Osteocyte (in vitro differentiated cells): ENCODE measurements around the gene POLRMT. TPM values are rescaled to one million over a fixed set of nuclear protein-coding genes. Genes with fewer than 3 reads are reported as not detected.

ENCODE experiments used
- DNase-seq: peaks from one replicate; pipeline ENCODE4 v3.0.0; 2021; ENCODE audit warnings: mixed read lengths; ENCODE audit not compliant: unreplicated experiment; ENCODE audit errors: extremely low spot score
- H3K27ac Mint-ChIP-seq: one replicate; pipeline ENCODE4 v1.8.0; 2021; ENCODE audit warnings: mild to moderate bottlenecking, mixed read lengths; ENCODE audit not compliant: unreplicated experiment
- H3K27me3 Mint-ChIP-seq: one replicate; pipeline ENCODE4 v1.8.0; 2021; ENCODE audit warnings: mixed read lengths; ENCODE audit not compliant: unreplicated experiment
- H3K36me3 Mint-ChIP-seq: one replicate; pipeline ENCODE4 v1.8.0; 2021; ENCODE audit warnings: mixed read lengths; ENCODE audit not compliant: unreplicated experiment
- H3K4me1 Mint-ChIP-seq: one replicate; pipeline ENCODE4 v1.8.0; 2021; ENCODE audit warnings: mixed read lengths; ENCODE audit not compliant: unreplicated experiment
- H3K4me3 Mint-ChIP-seq: one replicate; pipeline ENCODE4 v1.8.0; 2021; ENCODE audit warnings: mild to moderate bottlenecking, moderate library complexity, mixed read lengths; ENCODE audit not compliant: unreplicated experiment
- H3K9me3 Mint-ChIP-seq: one replicate; pipeline ENCODE4 v1.8.0; 2021; ENCODE audit warnings: mixed read lengths; ENCODE audit not compliant: unreplicated experiment
- CTCF ChIP-seq: fragments of 200-600 bp; sonication (generic); IDR thresholded peaks from 2 replicates; pipeline ENCODE4 v1.5.0; 2021; ENCODE audit warnings: antibody characterized with exemption, mild to moderate bottlenecking, moderate library complexity
- total RNA-seq: library from RNA; stranded (reverse); gene quantifications from 2 replicates; pipeline ENCODE4 v1.2.1, GENCODE V29; 2021

Gene POLRMT
- total RNA-seq, 1 donor from 2014 or later = 44.6 TPM

GRCh38 chr19:625257-625656 is 8.1 kb downstream of the POLRMT start:
- no peaks in the 10 kb centered on the region for H3K27me3 Mint-ChIP-seq
- H3K27ac Mint-ChIP-seq = peak overlapping the region; percentile 41
- H3K4me1 Mint-ChIP-seq = peaks cover 45% of the 10 kb centered on the region
- no peak overlapping the region for H3K4me3 Mint-ChIP-seq
- TF ChIP-seq CTCF = no peak
- no peak for DNase-seq
- H3K9me3 Mint-ChIP-seq = no peaks in the 10 kb centered on the region
- H3K36me3 Mint-ChIP-seq = peaks cover 17% of the 10 kb centered on the region

GRCh38 chr19:624433-625109 is 8.8 kb downstream of the POLRMT start:
- Mint-ChIP-seq H3K4me1 (peaks cover 44% of the 10 kb centered on the region), H3K27ac (peak overlapping the region; percentile 78), H3K4me3 (no peak overlapping the region), H3K36me3 (peaks cover 17% of the 10 kb centered on the region), H3K9me3 (no peaks in the 10 kb centered on the region), H3K27me3 (no peaks in the 10 kb centered on the region)
- no peak for TF ChIP-seq CTCF
- DNase-seq = no peak

DNA sequence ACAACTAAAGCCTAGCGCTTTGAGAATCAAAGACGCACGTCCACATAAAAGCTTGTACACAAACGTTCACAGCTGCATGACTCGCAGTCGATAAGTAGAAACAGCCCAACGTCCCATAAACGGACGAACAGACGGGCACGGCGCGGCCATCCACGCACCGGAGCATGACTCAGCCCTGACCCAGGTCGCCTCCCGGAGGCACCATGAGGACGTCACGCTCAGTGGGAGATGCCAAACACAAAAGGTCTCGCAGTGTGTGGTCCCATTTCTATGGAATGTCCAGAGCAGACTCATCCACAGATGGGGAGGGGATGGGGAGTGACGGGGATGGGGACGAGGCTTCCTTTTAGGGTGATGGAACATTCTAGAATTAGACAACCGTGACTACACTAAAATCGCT is 9.4 kb downstream of the POLRMT start:
- no peak for TF ChIP-seq CTCF
- Mint-ChIP-seq H3K27ac (peak overlapping the region; percentile 78), H3K27me3 (no peaks in the 10 kb centered on the region), H3K36me3 (peaks cover 14% of the 10 kb centered on the region), H3K4me1 (peaks cover 43% of the 10 kb centered on the region), H3K9me3 (no peaks in the 10 kb centered on the region), H3K4me3 (peak overlapping the region; percentile 5)
- peak; percentile 94 for DNase-seq

GRCh38 chr19:623175-623916 is 10.0 kb downstream of the POLRMT start:
- no peak for TF ChIP-seq CTCF
- Mint-ChIP-seq H3K27me3 (no peaks in the 10 kb centered on the region), H3K9me3 (no peaks in the 10 kb centered on the region), H3K36me3 (peaks cover 14% of the 10 kb centered on the region), H3K27ac (peak overlapping the region; percentile 78), H3K4me1 (peaks cover 37% of the 10 kb centered on the region), H3K4me3 (peak overlapping the region; percentile 5)
- DNase-seq = no peak

- Mint-ChIP-seq H3K36me3 (peaks cover 12% of the 10 kb centered on the region), H3K27me3 (no peaks in the 10 kb centered on the region), H3K27ac (no peak overlapping the region), H3K4me3 (no peak overlapping the region), H3K9me3 (no peaks in the 10 kb centered on the region), H3K4me1 (peaks cover 35% of the 10 kb centered on the region)
- TF ChIP-seq CTCF = no peak
- DNase-seq = no peak
Observed at GRCh38 chr19:622666-623065, 10.7 kb downstream of the POLRMT start.
